ENCODE results near the gene UEVLD.

The UEVLD gene

GRCh38 chr11:18580113-18580766, 8.3 kb downstream of the UEVLD start:
- no peak for DNase-seq

GRCh38 chr11:18578975-18579598, 9.4 kb downstream of the UEVLD start:
- DNase-seq = peak in 1 of 2 donors; percentile 44

DNA sequence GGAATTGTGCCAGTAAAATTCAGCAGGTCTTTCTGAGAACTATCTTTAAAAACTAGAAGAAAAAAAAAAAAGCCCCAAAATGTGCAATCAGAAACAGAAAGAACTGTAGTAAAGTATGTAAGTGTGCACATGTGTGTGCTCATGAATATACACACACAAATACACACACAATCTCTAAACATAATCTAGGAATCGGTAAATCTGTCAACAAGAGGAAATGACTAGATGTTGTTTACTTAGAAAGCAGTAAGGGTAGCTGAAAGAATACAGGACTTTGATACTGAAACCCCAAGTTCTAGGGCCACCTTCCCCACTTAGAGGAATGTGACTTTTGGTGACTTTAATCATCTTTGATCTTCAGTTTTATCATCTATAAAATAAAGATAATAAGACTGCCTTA, 13.2 kb downstream of the UEVLD start:
- DNase-seq = no peak

GRCh38 chr11:18567081-18567480, 21.5 kb downstream of the UEVLD start:
- DNase-seq = no peak

DNA sequence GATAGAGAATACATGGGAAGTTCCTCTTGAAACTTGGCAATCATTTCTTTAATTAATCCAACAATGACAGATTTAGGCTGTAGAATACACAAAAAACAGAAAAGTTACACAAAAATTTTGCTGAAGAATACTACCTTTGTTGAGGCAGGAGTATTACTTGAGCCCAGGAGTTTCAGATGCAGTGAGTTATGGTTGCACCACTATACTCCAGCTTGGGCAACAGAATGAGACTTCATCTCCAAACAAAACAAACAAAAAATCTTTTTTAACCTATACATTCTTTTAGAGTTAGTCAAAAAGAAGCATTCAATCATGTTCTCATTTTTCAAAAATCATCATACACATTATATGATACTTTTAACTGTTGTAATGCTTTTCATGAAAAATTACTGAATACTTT, 22.1 kb downstream of the UEVLD start:
- no peak for DNase-seq

GRCh38 chr11:18564149-18564548, 24.4 kb downstream of the UEVLD start:
- DNase-seq = no peak

DNA sequence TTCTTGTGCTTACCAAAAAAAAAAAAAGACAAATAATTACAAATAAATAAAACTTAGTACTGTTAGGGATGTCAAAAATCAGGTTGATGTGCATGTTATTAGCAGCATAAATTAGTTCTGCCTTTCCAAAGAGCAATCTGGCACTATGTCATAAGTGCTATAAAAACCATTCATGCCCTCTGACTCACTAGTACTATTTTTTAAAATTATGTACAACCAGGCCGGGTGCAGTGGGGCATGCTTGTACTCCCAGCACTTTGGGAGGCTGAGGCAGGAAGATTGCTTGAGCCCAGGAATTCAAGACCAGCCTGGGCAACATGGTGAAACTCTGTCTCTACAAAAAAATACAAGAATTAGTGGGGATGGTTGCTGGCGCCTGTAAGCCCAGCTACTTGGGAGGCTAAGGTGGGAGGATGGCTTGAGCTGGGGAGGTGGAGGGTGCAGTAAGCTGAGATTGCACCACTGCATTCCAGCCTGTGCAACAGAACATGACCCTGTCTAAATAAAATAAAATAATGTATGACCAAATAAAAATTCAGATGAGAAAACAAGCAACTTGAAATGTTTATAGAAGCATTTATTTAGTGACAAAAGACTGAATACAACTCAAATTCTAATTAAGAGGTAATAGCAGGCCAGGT, 25.3 kb downstream of the UEVLD start:
- DNase-seq = no peak

DNA sequence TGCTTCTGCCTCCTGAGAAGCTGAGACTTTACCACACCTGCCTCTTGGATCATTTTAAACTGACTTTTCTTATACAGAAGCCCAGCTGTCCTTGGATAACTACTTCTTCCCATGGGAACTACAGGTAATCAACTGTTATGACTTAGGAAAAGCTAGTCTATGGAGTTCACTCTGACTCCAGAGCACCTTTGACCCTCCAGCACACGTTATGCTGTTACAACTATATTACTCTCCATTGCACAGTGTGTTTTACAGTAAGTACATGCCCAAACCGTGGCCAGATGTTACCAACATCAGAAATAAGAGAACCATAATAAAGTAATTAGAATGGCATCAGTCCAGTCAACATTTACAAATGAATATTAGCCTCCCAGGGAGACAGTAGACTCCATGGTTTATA, 40.5 kb downstream of the UEVLD start:
- DNase-seq = no peak

- DNase-seq = peak in 1 of 2 donors; percentile 71
Measured at GRCh38 chr11:18540207-18541009, 48.1 kb downstream of the UEVLD start.

GRCh38 chr11:18536209-18536608, 52.3 kb downstream of the UEVLD start:
- no peak for DNase-seq

DNA sequence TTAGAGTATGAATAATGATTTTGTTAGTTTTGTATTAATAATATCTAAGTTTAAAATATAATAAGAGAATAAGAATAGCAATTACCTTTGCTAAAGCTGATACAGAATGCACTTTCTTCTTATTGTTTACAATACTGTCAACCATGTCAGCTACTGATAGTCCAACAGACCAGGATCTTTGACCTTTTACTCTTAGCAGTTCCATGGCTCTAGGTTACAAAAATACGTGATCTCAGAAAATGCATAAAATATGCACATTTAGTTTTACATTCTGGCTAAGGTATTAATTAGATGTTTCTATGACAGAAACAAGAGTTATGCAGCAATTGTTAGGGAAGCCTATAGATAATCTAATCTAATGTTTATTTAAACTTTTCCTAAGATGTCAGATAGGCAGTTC, 54.3 kb downstream of the UEVLD start:
- no peak for DNase-seq

- DNase-seq = no peak
Measured at GRCh38 chr11:18533365-18533764, 55.2 kb downstream of the UEVLD start.

GRCh38 chr11:18527512-18527911, 61.0 kb downstream of the UEVLD start:
- DNase-seq = peak in 1 of 2 donors; percentile 37

DNA sequence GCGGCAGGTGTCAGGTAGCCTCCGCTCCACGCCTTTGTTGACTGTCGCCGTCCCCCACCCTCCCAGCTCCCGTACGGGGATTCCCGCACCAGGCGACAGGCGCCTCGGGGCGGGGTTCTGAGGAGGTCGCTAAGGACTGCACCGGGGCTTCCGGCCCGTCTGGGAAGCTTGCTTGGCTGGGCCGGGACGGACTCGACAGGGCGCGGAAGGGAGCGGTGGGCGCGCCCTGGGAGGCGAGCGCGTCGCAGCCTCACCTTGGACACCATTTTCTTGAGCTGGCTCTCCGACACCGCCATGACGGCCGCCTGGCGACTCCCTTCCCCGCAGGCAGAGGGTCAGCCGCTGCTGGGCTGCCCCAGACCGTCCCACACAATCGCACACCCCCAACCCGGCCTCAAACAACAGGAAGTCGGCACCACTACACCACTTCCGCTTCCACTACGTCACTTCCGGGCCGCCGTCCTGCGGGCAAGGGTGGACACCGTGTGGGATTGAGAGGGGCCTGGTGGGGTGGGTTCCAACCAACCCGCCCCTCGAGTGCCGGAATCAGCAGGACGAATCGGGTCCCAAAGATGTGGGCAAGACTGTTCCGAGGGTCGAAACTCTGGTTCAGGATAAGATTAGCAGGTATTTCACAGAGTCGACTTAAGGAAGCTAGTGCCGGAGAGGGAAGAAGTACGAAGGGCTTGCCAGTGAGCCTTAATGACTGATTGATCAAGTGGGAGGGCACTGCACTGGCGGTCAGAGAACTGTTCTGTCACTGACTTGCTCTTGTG, 61.8 kb downstream of the UEVLD start, which contains the start of gene TSG101:
Gene TSG101, minus strand, starts transcription at position 422 of the 776 bp plus-strand sequence. Its CDS starts 126 bp downstream, at position 296.
- DNase-seq = peak; percentile 95 to 96

- DNase-seq = no peak
Measured at GRCh38 chr11:18526130-18526520, 62.4 kb downstream of the UEVLD start.

- no peak for DNase-seq
Measured at GRCh38 chr11:18524248-18524647, 64.3 kb downstream of the UEVLD start.

DNA sequence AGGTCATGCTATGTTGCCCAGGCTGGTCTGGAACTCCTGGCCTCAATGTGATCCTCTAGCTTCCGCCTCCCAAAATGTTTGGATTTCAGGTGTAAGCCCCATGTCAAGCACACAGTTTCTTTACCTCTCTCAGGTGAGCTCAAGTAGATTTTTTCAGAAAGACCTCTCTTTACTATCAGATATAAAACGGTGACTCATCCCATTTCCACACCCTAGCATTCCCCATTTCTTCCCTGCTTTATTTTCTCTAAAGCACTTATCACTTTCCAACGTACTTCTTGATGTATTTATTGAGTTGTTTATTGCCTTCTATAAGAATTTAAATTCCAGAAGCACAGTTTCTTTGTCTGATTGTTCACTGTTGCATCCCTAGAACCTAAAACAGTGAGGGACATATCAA, 65.5 kb downstream of the UEVLD start:
- no peak for DNase-seq

DNA sequence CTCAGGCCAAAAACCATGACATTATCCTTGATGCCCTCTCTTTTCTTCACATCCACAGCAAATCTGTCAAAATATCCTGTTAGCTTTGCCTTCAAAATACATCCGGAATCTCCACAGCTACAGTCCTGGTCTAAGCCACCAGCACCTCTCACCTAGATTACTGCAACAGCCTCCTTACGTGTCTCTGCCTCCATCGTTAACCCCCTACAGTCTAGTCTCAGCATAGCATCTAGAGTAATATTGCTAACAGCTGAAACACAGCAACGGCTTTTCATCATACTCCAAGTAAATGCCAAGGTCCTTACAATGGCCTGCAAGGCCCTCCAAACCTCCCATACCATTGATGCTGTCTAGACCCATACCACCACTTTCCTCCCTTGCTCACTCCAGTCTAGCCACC, 66.1 kb downstream of the UEVLD start:
- no peak for DNase-seq

DNA sequence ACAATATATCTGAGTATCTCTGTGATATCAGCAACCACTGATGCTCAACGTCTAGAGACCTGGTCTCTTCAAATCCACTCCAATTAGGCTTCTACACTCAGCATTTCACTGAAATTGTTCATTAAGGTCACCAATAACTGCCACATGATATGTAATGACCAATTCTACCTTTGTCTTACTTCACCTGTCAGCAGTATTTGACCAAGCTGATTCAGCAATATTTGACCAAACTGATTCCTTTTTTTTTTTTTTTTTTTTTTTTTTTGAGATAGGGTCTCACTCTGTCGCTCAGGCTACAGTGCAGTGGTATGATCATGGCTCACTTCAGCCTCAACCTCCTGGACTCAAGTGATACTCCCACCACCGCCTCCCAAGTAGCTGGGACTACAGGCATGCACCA, 67.4 kb downstream of the UEVLD start:
- DNase-seq = no peak

DNA sequence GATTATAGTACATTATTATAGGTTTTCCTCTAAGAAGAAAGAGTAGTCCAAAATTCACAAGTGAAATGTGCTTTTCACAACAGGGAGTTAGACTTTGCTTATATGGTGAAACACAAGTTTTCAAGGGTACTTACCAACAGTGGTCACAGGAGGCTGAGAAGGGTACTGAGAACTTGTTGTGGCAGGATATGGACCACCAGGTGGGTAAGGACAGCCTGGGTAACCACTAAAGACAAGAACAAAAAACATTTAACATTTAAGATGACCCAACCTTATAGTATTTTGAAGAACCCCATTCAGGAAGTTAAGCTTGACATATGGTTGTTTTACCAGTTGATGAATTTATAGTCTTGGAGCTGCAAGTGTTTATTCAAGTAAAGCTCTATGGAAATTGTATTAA, 86.2 kb downstream of the UEVLD start:
- no peak for DNase-seq

DNA sequence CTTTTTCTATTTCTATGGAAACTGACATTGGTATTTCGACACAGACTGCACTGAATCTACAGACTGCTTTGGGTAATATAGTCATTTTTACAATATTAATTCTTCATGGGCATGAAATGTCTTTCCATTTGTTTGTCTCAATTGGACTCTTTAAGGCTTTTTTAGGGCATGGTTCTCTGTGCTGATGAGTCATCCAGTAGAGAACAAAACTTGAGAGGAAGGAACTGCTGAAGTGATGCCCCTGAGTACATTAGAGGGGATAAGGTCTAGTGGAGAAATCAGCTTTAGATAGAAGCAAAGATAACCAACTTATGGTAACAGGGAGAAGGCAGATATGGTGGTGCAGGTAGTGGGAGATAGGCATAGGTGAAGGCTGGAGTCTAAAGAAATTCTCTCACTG, 86.9 kb downstream of the UEVLD start:
- no peak for DNase-seq

DNA sequence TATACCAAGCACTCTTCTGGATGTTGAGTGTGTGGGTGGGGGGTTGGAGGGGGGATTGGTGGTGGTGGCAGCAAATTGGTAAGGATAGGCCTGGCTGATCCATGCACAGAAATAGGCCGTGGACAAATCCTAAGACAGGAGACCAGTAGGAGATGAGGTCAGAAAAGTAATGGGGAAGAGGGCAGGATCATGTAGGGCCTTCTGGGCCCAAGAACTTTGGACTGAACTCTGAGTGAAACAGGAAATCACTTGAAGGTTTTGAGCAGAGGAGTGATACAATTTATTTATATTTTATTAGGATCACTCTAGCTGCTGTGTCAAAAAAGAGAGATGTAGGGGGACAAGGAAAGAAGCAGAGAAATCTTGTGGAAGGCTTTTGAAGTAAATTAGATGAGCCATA, 90.5 kb downstream of the UEVLD start:
- no peak for DNase-seq

GRCh38 chr11:18495703-18496102, 92.8 kb downstream of the UEVLD start:
- no peak for DNase-seq
